Activated naive CD4-positive, alpha-beta T cell treated with Interleukin-2 at 50 U/mL for 16 hours (primary cell): Measurements from ENCODE around the gene SPRR1A.

Experiments used
- DNase-seq: peaks from one replicate; pipeline ENCODE4 v3.0.0-alpha.2; 2020

SPRR1A gene

DNA sequence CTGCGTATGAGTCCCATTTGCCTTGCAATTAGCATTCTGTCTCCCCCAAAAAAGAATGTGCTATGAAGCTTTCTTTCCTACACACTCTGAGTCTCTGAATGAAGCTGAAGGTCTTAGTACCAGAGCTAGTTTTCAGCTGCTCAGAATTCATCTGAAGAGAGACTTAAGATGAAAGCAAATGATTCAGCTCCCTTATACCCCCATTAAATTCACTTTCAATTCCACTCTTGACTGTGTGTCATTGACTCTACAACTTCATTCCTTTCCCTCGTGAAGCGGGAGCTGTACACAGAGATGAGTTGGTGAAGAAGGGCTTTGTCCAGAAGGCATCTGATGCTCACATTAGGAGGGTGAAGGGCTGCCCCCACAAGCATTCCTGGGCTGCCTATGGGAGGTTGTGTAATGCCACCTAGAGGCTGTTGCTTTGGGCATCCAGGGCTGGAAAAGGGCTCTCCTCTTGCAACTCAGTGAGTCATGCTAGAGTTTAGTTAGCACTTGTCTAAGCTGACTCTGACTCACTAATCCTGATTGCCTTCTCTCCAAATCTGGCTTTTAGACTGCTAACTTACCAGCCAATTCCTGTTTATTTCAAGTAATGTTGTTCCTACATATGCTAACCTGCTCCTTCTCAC is 48.9 kb downstream of the SPRR1A start:
- DNase-seq = no peak

- no peak for DNase-seq
These were observed 51.3 kb downstream of the SPRR1A start for GRCh38 chr1:153035211-153035610.
